NCI-H2196 (cell line): ENCODE data around the gene ACOXL.

ENCODE experiments used
- DNase-seq: peaks from one replicate; lab custom pipeline; 2025; ENCODE audit not compliant: unreplicated experiment; lab: John Stamatoyannopoulos, UW

Gene ACOXL

GRCh38 chr2:110819711-110820110 lies 87.3 kb downstream of the ACOXL start:
- DNase-seq = no peak

- no peak for DNase-seq
Observed at GRCh38 chr2:110820128-110820527, 87.8 kb downstream of the ACOXL start.

- no peak for DNase-seq
Observed at GRCh38 chr2:110823165-110823564, 90.8 kb downstream of the ACOXL start.

GRCh38 chr2:110827511-110827910 lies 95.1 kb downstream of the ACOXL start:
- DNase-seq = no peak

- DNase-seq = no peak
Observed at GRCh38 chr2:110828330-110828729, 96.0 kb downstream of the ACOXL start.

- no peak for DNase-seq
Observed at GRCh38 chr2:110829413-110830146, 97.2 kb downstream of the ACOXL start.

GRCh38 chr2:110832740-110833139 lies 100.4 kb downstream of the ACOXL start:
- no peak for DNase-seq

- no peak for DNase-seq
Observed at GRCh38 chr2:110834134-110834827, 101.9 kb downstream of the ACOXL start.

GRCh38 chr2:110836671-110837070 lies 104.3 kb downstream of the ACOXL start:
- no peak for DNase-seq

GRCh38 chr2:110837446-110838409 lies 105.4 kb downstream of the ACOXL start:
- no peak for DNase-seq

GRCh38 chr2:110838657-110839384 lies 106.4 kb downstream of the ACOXL start:
- DNase-seq = no peak

- no peak for DNase-seq
Observed at GRCh38 chr2:110840508-110840907, 108.1 kb downstream of the ACOXL start.

GRCh38 chr2:110842048-110842447 lies 109.7 kb downstream of the ACOXL start:
- no peak for DNase-seq

- no peak for DNase-seq
Observed at GRCh38 chr2:110843496-110843895, 111.1 kb downstream of the ACOXL start.

- DNase-seq = no peak
Observed at GRCh38 chr2:110843959-110844510, 111.7 kb downstream of the ACOXL start.

- DNase-seq = no peak
Observed at GRCh38 chr2:110847651-110848050, 115.3 kb downstream of the ACOXL start.

GRCh38 chr2:110848071-110848470 lies 115.7 kb downstream of the ACOXL start:
- no peak for DNase-seq

GRCh38 chr2:110848519-110849030 lies 116.2 kb downstream of the ACOXL start:
- no peak for DNase-seq

- no peak for DNase-seq
Observed at GRCh38 chr2:110851531-110851930, 119.2 kb downstream of the ACOXL start.

- DNase-seq = no peak
Observed at GRCh38 chr2:110852051-110852450, 119.7 kb downstream of the ACOXL start.
